B cell (primary cell): ENCODE results near the gene FGF5. TPM values are rescaled to one million over a fixed set of nuclear protein-coding genes. Genes with fewer than 3 reads are reported as not detected.

ENCODE experiments used
- ATAC-seq: fragments of 200-7000 bp; cut with Tn5 transposase; one replicate; pipeline ENCODE4 v1.10.0; 2021; ENCODE audit warnings: low read depth, mild to moderate bottlenecking, moderate number of reproducible peaks, moderate library complexity
- CTCF ChIA-PET: fragments of 350-600 bp; sonication (Branson Sonifier 250); formaldehyde crosslinking; loops from one replicate; lab custom pipeline; 2021; ENCODE audit warnings: antibody characterized with exemption, inconsistent platforms; lab: Charles Lee
- POLR2A ChIA-PET: fragments of 350-600 bp; sonication (Branson Sonifier 250); formaldehyde crosslinking; loops from one replicate; lab custom pipeline; 2021; ENCODE audit warnings: antibody characterized with exemption; lab: Charles Lee
- DNase-seq: peaks from one replicate; pipeline ENCODE4 v3.0.0; 2013
- H2AFZ ChIP-seq: 2 replicates; pipeline ENCODE4 v1.6.1; 2012; ENCODE audit warnings: mild to moderate bottlenecking, low read depth, low read length; ENCODE audit not compliant: insufficient read depth, poor library complexity, severe bottlenecking
- H3K27ac ChIP-seq, 2 donors: 1 replicate in 1 of 2; 2 replicates in 1 of 2; pipeline ENCODE4 v1.5.1; 2012 to 2013; ENCODE audit warnings: low read length in 2 of 2, mild to moderate bottlenecking in 2 of 2, moderate library complexity in 1 of 2
- H3K27me3 ChIP-seq, 4 experiments: fragments of 200-600 bp in 1 of 4; sonication (generic) in 1 of 4; replicated peaks in 1 of 4; 1 replicate in 2 of 4; 2 replicates in 2 of 4; pipeline versions ENCODE4 v1.6.1 to v1.7.0; 2013 to 2016; ENCODE audit warnings: low read length in 3 of 4, mild to moderate bottlenecking in 2 of 4, mixed read lengths in 1 of 4, moderate library complexity in 1 of 4; ENCODE audit not compliant: insufficient read depth in 4 of 4, control insufficient read depth in 3 of 4; ENCODE audit errors: control extremely low read depth in 1 of 4
- H3K36me3 ChIP-seq, 2 experiments: replicated peaks in 1 of 2; 1 replicate in 1 of 2; 2 replicates in 1 of 2; pipeline versions ENCODE4 v1.6.1 to v1.7.1; 2013; ENCODE audit warnings: low read length in 1 of 2; ENCODE audit not compliant: insufficient read depth in 2 of 2, control insufficient read depth in 1 of 2; ENCODE audit errors: control extremely low read depth in 1 of 2, extremely low read depth in 1 of 2
- H3K4me1 ChIP-seq, 2 donors: fragments of 200-600 bp in 1 of 2; sonication (generic) in 1 of 2; 1 replicate in 1 of 2; 2 replicates in 1 of 2; pipeline versions ENCODE4 v1.5.1 to v1.6.1; 2013 to 2017; ENCODE audit warnings: low read length in 2 of 2; ENCODE audit not compliant: control insufficient read depth in 2 of 2, insufficient read depth in 2 of 2
- H3K4me2 ChIP-seq: replicated peaks from 2 replicates; pipeline ENCODE3; 2012; ENCODE audit warnings: mild to moderate bottlenecking, low read depth, low read length; ENCODE audit not compliant: poor library complexity, severe bottlenecking
- H3K4me3 ChIP-seq, 5 experiments: fragments of 200-600 bp in 1 of 5; sonication (generic) in 1 of 5; 1 replicate in 3 of 5; 2 replicates in 2 of 5; pipeline versions ENCODE4 v1.5.1 to v1.7.0; 2011 to 2016; ENCODE audit warnings: low read length in 4 of 5, mild to moderate bottlenecking in 4 of 5, low read depth in 2 of 5, control low read depth in 1 of 5, moderate library complexity in 1 of 5; ENCODE audit not compliant: insufficient read depth in 1 of 5; ENCODE audit errors: control extremely low read depth in 1 of 5, extremely low read depth in 1 of 5
- H3K79me2 ChIP-seq: fragments of 200-600 bp; sonication (generic); one replicate; pipeline ENCODE4 v1.6.0; 2016; ENCODE audit warnings: low read length; ENCODE audit not compliant: control insufficient read depth, insufficient read depth
- H3K9ac ChIP-seq: fragments of 200-600 bp; sonication (generic); 2 replicates; pipeline ENCODE4 v1.6.1; 2017; ENCODE audit warnings: mild to moderate bottlenecking, low read length, moderate library complexity
- H3K9me3 ChIP-seq, 3 donors: one replicate each; pipeline versions ENCODE4 v1.6.1 to v1.7.1; 2013; ENCODE audit warnings: low read length in 2 of 3; ENCODE audit not compliant: control insufficient read depth in 2 of 3, insufficient read depth in 1 of 3; ENCODE audit errors: control extremely low read depth in 1 of 3
- H4K20me1 ChIP-seq: 2 replicates; pipeline ENCODE4 v1.6.0; 2012; ENCODE audit warnings: mild to moderate bottlenecking, low read length; ENCODE audit not compliant: insufficient read depth, control insufficient read depth, poor library complexity, severe bottlenecking
- H3K27ac Mint-ChIP-seq: one replicate; pipeline ENCODE4 v1.8.0; 2021; ENCODE audit warnings: mixed read lengths
- H3K27me3 Mint-ChIP-seq: one replicate; pipeline ENCODE4 v1.8.0; 2021; ENCODE audit warnings: mixed read lengths
- H3K4me1 Mint-ChIP-seq: one replicate; pipeline ENCODE4 v1.8.0; 2021; ENCODE audit warnings: mixed read lengths
- H3K4me3 Mint-ChIP-seq: one replicate; pipeline ENCODE4 v1.8.0; 2021; ENCODE audit warnings: mixed read lengths
- H3K9me3 Mint-ChIP-seq: one replicate; pipeline ENCODE4 v1.8.0; 2022; ENCODE audit warnings: mixed read lengths; ENCODE audit not compliant: insufficient read depth
- CTCF ChIP-seq: fragments of 200-600 bp; IDR thresholded peaks from one replicate; pipeline ENCODE4 v1.8.0; 2022; ENCODE audit warnings: antibody characterized with exemption, mild to moderate bottlenecking
- EZH2 ChIP-seq: IDR thresholded peaks from 2 replicates; pipeline ENCODE4 v1.6.1; 2012; ENCODE audit warnings: borderline replicate concordance, low read depth, mild to moderate bottlenecking, moderate library complexity, low read length; ENCODE audit not compliant: insufficient read depth, poor library complexity, severe bottlenecking
- WGBS: methylation state at CpG from one replicate; pipeline ENCODE4 v1.1.5; 2013; ENCODE audit warnings: missing lambda C conversion rate; ENCODE audit not compliant: insufficient coverage; 5-methylcytosine and 5-hydroxymethylcytosine counted together
- intact Hi-C: fragments of 100-400 bp; cut with micrococcal nuclease; formaldehyde crosslinking; loops from one replicate; pipeline ENCODE4 v1.10.0; 2022
- polyA plus RNA-seq: library from polyadenylated mRNA; depleted of rRNA; stranded (reverse); fragments of >200 nt; gene quantifications from 2 replicates; pipeline ENCODE4 v1.2.3, GENCODE V29; 2012
- total RNA-seq, 2 donors: library from RNA; stranded (reverse); fragments of 120-200 nt in 1 of 2; gene quantifications; 1 replicate in 1 of 2; 2 replicates in 1 of 2; pipeline versions ENCODE4 v1.2.3 to v1.2.4, GENCODE V29; 2013 to 2022

Gene FGF5
- total and polyA plus RNA-seq, 2 donors (not counting 1 experiment from before 2014, with no cell fraction given): 0.01 TPM; not detected in 1

GRCh38 chr4:80252953-80253352 is 13.5 kb upstream of the FGF5 start:
- intact Hi-C loops: no loop called here
- peaks cover 22% of the 10 kb centered on the region for H3K27me3 Mint-ChIP-seq
- no peaks in the 10 kb centered on the region for H3K9me3 Mint-ChIP-seq
- Histone ChIP-seq H3K4me2 (no peak overlapping the region), H4K20me1 (no peaks in the 10 kb centered on the region), H3K4me1 (no peaks in the 10 kb centered on the region), H3K4me3 (no peak overlapping the region), H3K9ac (no peak overlapping the region), H3K36me3 (no peaks in the 10 kb centered on the region), H3K27me3 (peaks cover 0 to 16% (median 13%) of the 10 kb centered on the region in 4 experiments), H2AFZ (no peak overlapping the region), H3K27ac (no peak overlapping the region), H3K9me3 (peaks cover 0 to 3% (median 0%) of the 10 kb centered on the region in 3 donors), H3K79me2 (no peaks in the 10 kb centered on the region)
- DNase-seq: no peak
- ChIA-PET CTCF (no interaction called here), POLR2A (no interaction called here)
- ATAC-seq: no peak
- no peaks in the 10 kb centered on the region for H3K4me1 Mint-ChIP-seq
- TF ChIP-seq EZH2 (no peak), CTCF (no peak)
- no peak overlapping the region for H3K4me3 Mint-ChIP-seq
- no peak overlapping the region for H3K27ac Mint-ChIP-seq

- intact Hi-C loops: no loop called here
- ATAC-seq (no peak), DNase-seq (no peak)
- Histone ChIP-seq H3K4me2 (no peak overlapping the region), H3K4me3 (no peak overlapping the region), H3K27me3 (peaks cover 0 to 16% (median 13%) of the 10 kb centered on the region in 4 experiments), H2AFZ (no peak overlapping the region), H3K9ac (no peak overlapping the region), H3K9me3 (peaks cover 0 to 3% (median 0%) of the 10 kb centered on the region in 3 donors), H3K4me1 (no peaks in the 10 kb centered on the region), H3K79me2 (no peaks in the 10 kb centered on the region), H3K36me3 (no peaks in the 10 kb centered on the region), H4K20me1 (no peaks in the 10 kb centered on the region), H3K27ac (no peak overlapping the region)
- Mint-ChIP-seq H3K4me1 (no peaks in the 10 kb centered on the region), H3K9me3 (no peaks in the 10 kb centered on the region), H3K27me3 (peaks cover 21% of the 10 kb centered on the region), H3K27ac (no peak overlapping the region), H3K4me3 (no peak overlapping the region)
- ChIA-PET CTCF (no interaction called here), POLR2A (no interaction called here)
- 62% methylated on average over 4 of the region's 4 CpGs for WGBS
- no peak for TF ChIP-seq EZH2
- TF ChIP-seq CTCF: no peak
Measured at GRCh38 chr4:80253510-80253909, 13.0 kb upstream of the FGF5 start.
